Caki2 (cell line): ENCODE results near the gene ROBO3. TPM values are rescaled to one million over a fixed set of nuclear protein-coding genes. Genes with fewer than 3 reads are reported as not detected.

Experiments
- DNase-seq: peaks from one replicate; pipeline ENCODE4 v3.0.0-alpha.2; 2015; ENCODE audit warnings: low read depth
- in situ Hi-C: cut with HindIII; loops from 2 replicates; pipeline ENCODE4 v1.10.0; 2016; ENCODE audit warnings: low sequenced_read_pairs, low pct_unique_long_range_greater_than_20kb, mixed read lengths
- total RNA-seq: library from RNA; depleted of rRNA; stranded (reverse); fragments of >200 nt; shearing (Covaris generic); gene quantifications from 2 replicates; pipeline ENCODE4 v1.2.3, GENCODE V29; 2014; ENCODE audit warnings: low replicate concordance

Gene ROBO3
- total RNA-seq, 1 experiment from 2014 or later: 15.2 TPM

- peak; percentile 39 for DNase-seq
Observed at GRCh38 chr11:124898263-124898680, 33.0 kb downstream of the ROBO3 start.

DNA sequence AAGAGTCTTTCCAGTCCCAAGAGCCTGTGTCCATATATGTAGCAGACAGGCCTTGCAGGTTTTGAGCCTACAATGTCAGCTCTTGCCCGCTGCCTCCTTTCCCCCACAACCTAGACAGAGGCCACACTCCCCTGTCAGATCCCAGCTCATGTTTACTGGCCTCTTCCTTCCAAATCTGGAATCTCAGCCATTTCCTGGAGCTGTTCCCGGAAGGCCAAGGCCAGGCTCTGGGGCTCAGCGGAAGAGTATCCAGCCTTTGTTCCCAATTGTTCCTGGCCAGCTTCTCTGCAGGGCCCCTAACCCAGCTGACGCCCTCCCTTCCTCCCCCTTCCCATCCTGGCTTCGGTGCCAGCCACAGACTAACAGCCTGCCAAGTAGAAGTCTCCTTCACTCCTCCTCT, 33.5 kb downstream of the ROBO3 start:
- in situ Hi-C loops: no loop called here
- DNase-seq: no peak

More at GRCh38 chr11:124898263-124898680, 33.0 kb downstream of the ROBO3 start:
- in situ Hi-C loops: no loop called here

- DNase-seq: no peak
- in situ Hi-C loops: no loop called here
Observed at GRCh38 chr11:124899383-124900145, 34.3 kb downstream of the ROBO3 start.

- in situ Hi-C loops: no loop called here
Observed at GRCh38 chr11:124900464-124900863, 35.2 kb downstream of the ROBO3 start.

DNA sequence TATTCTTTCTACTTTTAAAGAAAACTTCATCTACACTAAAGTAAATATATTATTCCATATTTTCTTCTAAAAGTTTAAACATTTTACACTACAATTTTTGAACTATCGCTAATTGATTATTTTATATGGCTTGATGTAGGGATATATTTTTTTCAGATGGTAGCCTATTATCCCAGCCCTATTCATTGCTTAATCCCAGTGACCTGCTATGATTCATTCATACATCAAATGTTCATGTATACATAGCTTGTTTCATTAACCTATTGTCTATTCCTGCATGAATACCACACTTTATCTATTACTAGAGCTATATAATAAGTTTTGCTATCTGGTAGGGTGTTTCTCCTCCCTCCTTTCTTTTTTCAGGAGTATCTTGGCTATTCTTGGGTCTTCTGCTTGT, 37.4 kb downstream of the ROBO3 start:
- in situ Hi-C loops: no loop called here
- no peak for DNase-seq

More at GRCh38 chr11:124900464-124900863, 35.2 kb downstream of the ROBO3 start:
- DNase-seq: peak; percentile 41

GRCh38 chr11:124915541-124916369, 50.5 kb downstream of the ROBO3 start:
- in situ Hi-C loops: no loop called here
- DNase-seq: no peak

- no peak for DNase-seq
- in situ Hi-C loops: no loop called here
Observed at GRCh38 chr11:124916370-124916710, 51.1 kb downstream of the ROBO3 start.

DNA sequence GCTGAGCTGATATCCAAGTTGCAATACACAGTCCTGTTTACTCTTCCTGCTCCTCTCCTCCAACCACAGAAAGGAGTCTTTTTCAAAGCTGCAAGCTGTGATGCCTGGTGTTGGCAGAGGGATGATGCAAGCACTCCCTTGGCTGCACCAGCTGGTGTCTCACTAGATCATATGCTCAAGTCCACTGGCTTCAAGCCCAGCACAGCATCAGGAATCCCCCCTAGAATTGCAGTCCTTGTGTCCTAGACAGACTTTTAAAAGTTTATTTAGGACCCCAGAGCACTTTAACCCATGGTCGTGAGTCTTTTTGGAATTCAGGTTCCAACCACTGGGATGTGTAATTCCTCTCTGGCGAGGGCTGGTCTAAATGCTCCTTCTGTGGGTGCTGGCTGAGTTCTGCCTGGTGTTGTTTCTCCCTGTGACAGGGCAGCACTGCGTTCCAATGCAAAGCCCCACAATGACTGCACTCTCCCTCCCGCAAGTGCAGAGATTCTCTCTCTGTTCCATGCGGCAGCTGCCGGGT, 51.9 kb downstream of the ROBO3 start:
- DNase-seq: no peak
- in situ Hi-C loops: no loop called here

- in situ Hi-C loops: no loop called here
- no peak for DNase-seq
Observed at GRCh38 chr11:124918950-124919349, 53.7 kb downstream of the ROBO3 start, which contains the start of gene HEPN1. Gene HEPN1 (plus strand): TSS chr11:124919250.

- no peak for DNase-seq
- in situ Hi-C loops: no loop called here
Observed at GRCh38 chr11:124919898-124920297, 54.7 kb downstream of the ROBO3 start.

GRCh38 chr11:124920356-124920755, 55.1 kb downstream of the ROBO3 start:
- in situ Hi-C loops: no loop called here

DNA sequence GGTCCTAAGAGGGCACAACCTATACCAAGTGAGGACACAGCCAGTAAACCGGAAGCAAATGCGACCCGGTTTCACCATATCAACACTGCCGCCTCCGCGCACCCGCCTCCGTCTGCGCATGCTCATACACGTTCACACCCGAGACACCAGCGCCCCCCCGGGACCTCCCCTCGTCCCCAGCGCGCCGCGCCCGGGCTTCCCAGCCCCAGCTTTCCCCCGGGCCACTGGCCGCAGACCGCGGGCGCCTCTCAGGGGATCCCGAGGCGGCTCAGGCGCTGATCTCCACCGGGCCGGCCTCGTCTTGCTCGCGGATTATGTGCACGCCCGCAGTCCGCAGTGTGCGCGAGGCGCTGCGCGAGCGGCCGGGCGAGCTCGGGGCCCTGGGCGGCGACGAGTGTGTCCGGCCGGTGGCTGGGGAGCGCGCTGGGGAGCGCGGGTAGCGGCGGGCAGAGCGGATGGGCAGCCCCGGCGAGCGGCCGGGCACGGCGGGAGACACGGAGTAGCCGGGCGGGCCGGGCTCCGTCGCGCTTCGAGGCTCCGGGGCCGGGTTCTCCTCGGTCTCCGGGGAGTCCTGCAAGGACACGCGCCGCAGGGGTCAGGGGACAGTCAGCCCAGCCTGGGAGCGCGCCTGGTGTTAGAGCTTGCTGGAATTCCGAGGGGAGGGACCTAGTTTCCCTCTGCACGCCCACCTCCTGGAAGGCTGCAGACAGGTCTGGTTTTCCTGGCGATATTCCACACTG, 55.8 kb downstream of the ROBO3 start:
- in situ Hi-C loops: no loop called here
- no peak for DNase-seq

More at GRCh38 chr11:124920356-124920755, 55.1 kb downstream of the ROBO3 start:
- DNase-seq: no peak

GRCh38 chr11:124922831-124923230, 57.6 kb downstream of the ROBO3 start:
- in situ Hi-C loops: no loop called here
- no peak for DNase-seq

GRCh38 chr11:124923296-124923695, 58.1 kb downstream of the ROBO3 start:
- in situ Hi-C loops: no loop called here

GRCh38 chr11:124928942-124929665, 63.9 kb downstream of the ROBO3 start:
- in situ Hi-C loops: no loop called here

More at GRCh38 chr11:124923296-124923695, 58.1 kb downstream of the ROBO3 start:
- no peak for DNase-seq

DNA sequence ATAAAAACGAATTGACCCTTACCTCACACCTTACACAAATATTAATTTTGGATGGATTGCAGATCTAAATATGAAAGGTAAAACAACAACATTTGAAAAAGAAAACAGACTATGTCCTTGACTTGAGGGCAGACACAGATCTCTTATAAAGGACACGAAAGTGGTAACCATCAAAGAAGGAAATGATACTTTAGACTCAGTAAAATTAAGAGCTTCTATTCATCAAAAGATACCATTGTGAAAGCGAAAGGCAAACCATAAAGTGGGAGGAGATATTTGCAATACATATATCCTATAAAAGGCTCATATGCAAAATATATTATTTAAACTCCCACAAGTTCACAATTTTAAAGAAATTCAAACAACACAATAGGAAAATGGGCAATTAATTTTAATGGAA, 65.6 kb downstream of the ROBO3 start:
- no peak for DNase-seq
- in situ Hi-C loops: no loop called here

More at GRCh38 chr11:124928942-124929665, 63.9 kb downstream of the ROBO3 start:
- DNase-seq: no peak
